ENCODE results near the gene AHNAK2.

The AHNAK2 gene

GRCh38 chr14:104933746-104934733 lies 44.1 kb downstream of the AHNAK2 start:
- peak overlapping the region; percentile 53 for H2AFZ ChIP-seq (ENCODE audit: low read length)
- peak overlapping the region; percentile 81 for H3K9ac ChIP-seq (ENCODE audit: low read depth, low read length, poor library complexity)
- DNase-seq (ENCODE audit: low spot score): peak; percentile 45
- no peaks in the 10 kb centered on the region for H3K36me3 ChIP-seq (replicated peaks in 1 of 2; ENCODE audit: control insufficient read depth in 2 of 2, insufficient read depth in 2 of 2, low read length in 2 of 2)
- no peak overlapping the region for H3K23ac ChIP-seq (ENCODE audit: low read depth, low read length, poor library complexity)
- H2AK5ac ChIP-seq (ENCODE audit: low read depth, low read length): peak overlapping the region; percentile 59
- H3K14ac ChIP-seq (ENCODE audit: low read length): peak overlapping the region; percentile 22
- H4K8ac ChIP-seq (ENCODE audit: low read depth, low read length): no peak overlapping the region
- H3K4me2 ChIP-seq (ENCODE audit: insufficient read depth, low read length, poor library complexity, severe bottlenecking): peak overlapping the region; percentile 58
- H2BK12ac ChIP-seq (ENCODE audit: low read length): peak overlapping the region; percentile 8
- H2BK15ac ChIP-seq (ENCODE audit: low read length): peak overlapping the region; percentile 72
- no peak overlapping the region for H2BK5ac ChIP-seq (ENCODE audit: low read length)
- no peak overlapping the region for H3K27ac ChIP-seq (replicated peaks; ENCODE audit: low read length)
- H3K4me3 ChIP-seq (ENCODE audit: low read length in 2 of 2): peak overlapping the region; percentile 39 to 77
- H2BK120ac ChIP-seq (ENCODE audit: low read depth, low read length): no peak overlapping the region
- no CpG with 5 or more reads among the region's 42 CpGs for WGBS, 2 donors (ENCODE audit: extremely low coverage in 2 of 2, insufficient read length in 2 of 2, insufficient replicate concordance in 1 of 2)
- H3K79me1 ChIP-seq (ENCODE audit: low read depth, low read length): peaks cover 3% of the 10 kb centered on the region
- no peak overlapping the region for H3K4ac ChIP-seq (ENCODE audit: low read length)
- peak overlapping the region; percentile 86 for H3K18ac ChIP-seq (ENCODE audit: low read length)
- no peak overlapping the region for H4K91ac ChIP-seq (ENCODE audit: low read depth, low read length, poor library complexity)
- peaks cover 0 to 12% of the 10 kb centered on the region in 2 donors for H3K4me1 ChIP-seq (ENCODE audit: control insufficient read depth in 2 of 2, insufficient read depth in 1 of 2, low read depth in 1 of 2, low read length in 2 of 2)
- H3K27me3 ChIP-seq (ENCODE audit: control insufficient read depth in 3 of 3, insufficient read depth in 3 of 3, low read depth in 1 of 3, low read length in 3 of 3): peaks cover 17 to 85% (median 52%) of the 10 kb centered on the region in 3 experiments
- H3K9me3 ChIP-seq (replicated peaks in 1 of 2; ENCODE audit: control insufficient read depth in 2 of 2, insufficient read depth in 1 of 2, low read depth in 1 of 2, low read length in 2 of 2): no peaks in the 10 kb centered on the region

- WGBS, 2 donors (ENCODE audit: extremely low coverage in 2 of 2, insufficient read length in 2 of 2, insufficient replicate concordance in 1 of 2): no CpG with 5 or more reads among the region's 100 CpGs
- Histone ChIP-seq H3K9ac (ENCODE audit: low read depth, low read length, poor library complexity) (peak overlapping the region; percentile 60), H3K4me1 (ENCODE audit: control insufficient read depth in 2 of 2, insufficient read depth in 1 of 2, low read depth in 1 of 2, low read length in 2 of 2) (peaks cover 0 to 12% of the 10 kb centered on the region in 2 donors), H2AK5ac (ENCODE audit: low read depth, low read length) (peak overlapping the region; percentile 98), H2BK15ac (ENCODE audit: low read length) (peak overlapping the region; percentile 92), H3K27ac (replicated peaks; ENCODE audit: low read length) (no peak overlapping the region), H3K4me3 (ENCODE audit: low read length in 2 of 2) (peak overlapping the region; percentile 28 to 68), H2AFZ (ENCODE audit: low read length) (peak overlapping the region; percentile 93), H3K23ac (ENCODE audit: low read depth, low read length, poor library complexity) (peak overlapping the region; percentile 80), H2BK120ac (ENCODE audit: low read depth, low read length) (peak overlapping the region; percentile 47), H4K91ac (ENCODE audit: low read depth, low read length, poor library complexity) (no peak overlapping the region), H3K36me3 (replicated peaks in 1 of 2; ENCODE audit: control insufficient read depth in 2 of 2, insufficient read depth in 2 of 2, low read length in 2 of 2) (no peaks in the 10 kb centered on the region), H2BK5ac (ENCODE audit: low read length) (no peak overlapping the region), H2BK12ac (ENCODE audit: low read length) (peak overlapping the region; percentile 58), H3K9me3 (replicated peaks in 1 of 2; ENCODE audit: control insufficient read depth in 2 of 2, insufficient read depth in 1 of 2, low read depth in 1 of 2, low read length in 2 of 2) (no peaks in the 10 kb centered on the region), H3K14ac (ENCODE audit: low read length) (peak overlapping the region; percentile 38), H3K18ac (ENCODE audit: low read length) (peak overlapping the region; percentile 94), H3K4ac (ENCODE audit: low read length) (no peak overlapping the region), H3K4me2 (ENCODE audit: insufficient read depth, low read length, poor library complexity, severe bottlenecking) (peak overlapping the region; percentile 86), H4K8ac (ENCODE audit: low read depth, low read length) (peak overlapping the region; percentile 43), H3K27me3 (ENCODE audit: control insufficient read depth in 3 of 3, insufficient read depth in 3 of 3, low read depth in 1 of 3, low read length in 3 of 3) (peaks cover 17 to 80% (median 49%) of the 10 kb centered on the region in 3 experiments), H3K79me1 (ENCODE audit: low read depth, low read length) (peaks cover 3% of the 10 kb centered on the region)
- peak; percentile 86 for DNase-seq (ENCODE audit: low spot score)
These were observed 45.2 kb downstream of the AHNAK2 start for GRCh38 chr14:104932676-104933631.

GRCh38 chr14:104931771-104932675 lies 46.2 kb downstream of the AHNAK2 start:
- peak overlapping the region; percentile 66 for H2BK5ac ChIP-seq (ENCODE audit: low read length)
- DNase-seq (ENCODE audit: low spot score): no peak
- peaks cover 3% of the 10 kb centered on the region for H3K79me1 ChIP-seq (ENCODE audit: low read depth, low read length)
- no peak overlapping the region for H3K27ac ChIP-seq (replicated peaks; ENCODE audit: low read length)
- H3K9ac ChIP-seq (ENCODE audit: low read depth, low read length, poor library complexity): peak overlapping the region; percentile 70
- H2BK15ac ChIP-seq (ENCODE audit: low read length): peak overlapping the region; percentile 92
- peak overlapping the region; percentile 58 for H2BK12ac ChIP-seq (ENCODE audit: low read length)
- H3K14ac ChIP-seq (ENCODE audit: low read length): peak overlapping the region; percentile 38
- no CpG with 5 or more reads among the region's 64 CpGs for WGBS, 2 donors (ENCODE audit: extremely low coverage in 2 of 2, insufficient read length in 2 of 2, insufficient replicate concordance in 1 of 2)
- H3K18ac ChIP-seq (ENCODE audit: low read length): peak overlapping the region; percentile 94
- H3K4me1 ChIP-seq (ENCODE audit: control insufficient read depth in 2 of 2, insufficient read depth in 1 of 2, low read depth in 1 of 2, low read length in 2 of 2): peaks cover 0 to 12% of the 10 kb centered on the region in 2 donors
- peak overlapping the region in 1 of 2 donors; percentile 68 for H3K4me3 ChIP-seq (ENCODE audit: low read length in 2 of 2)
- H3K23ac ChIP-seq (ENCODE audit: low read depth, low read length, poor library complexity): peak overlapping the region; percentile 91
- no peak overlapping the region for H3K4ac ChIP-seq (ENCODE audit: low read length)
- H2BK120ac ChIP-seq (ENCODE audit: low read depth, low read length): peak overlapping the region; percentile 47
- no peaks in the 10 kb centered on the region for H3K9me3 ChIP-seq (replicated peaks in 1 of 2; ENCODE audit: control insufficient read depth in 2 of 2, insufficient read depth in 1 of 2, low read depth in 1 of 2, low read length in 2 of 2)
- H4K8ac ChIP-seq (ENCODE audit: low read depth, low read length): peak overlapping the region; percentile 43
- peak overlapping the region; percentile 86 for H3K4me2 ChIP-seq (ENCODE audit: insufficient read depth, low read length, poor library complexity, severe bottlenecking)
- no peak overlapping the region for H4K91ac ChIP-seq (ENCODE audit: low read depth, low read length, poor library complexity)
- H2AFZ ChIP-seq (ENCODE audit: low read length): peak overlapping the region; percentile 93
- peaks cover 17 to 71% (median 47%) of the 10 kb centered on the region in 3 experiments for H3K27me3 ChIP-seq (ENCODE audit: control insufficient read depth in 3 of 3, insufficient read depth in 3 of 3, low read depth in 1 of 3, low read length in 3 of 3)
- H3K36me3 ChIP-seq (replicated peaks in 1 of 2; ENCODE audit: control insufficient read depth in 2 of 2, insufficient read depth in 2 of 2, low read length in 2 of 2): no peaks in the 10 kb centered on the region
- H2AK5ac ChIP-seq (ENCODE audit: low read depth, low read length): peak overlapping the region; percentile 98

Measured in neuronal stem cell (in vitro differentiated cells).